PFSK-1 (cell line): Measurements from ENCODE around the gene PCDHGA12.

Experiments used
- FOXP2 ChIP-seq: optimal IDR thresholded peaks from 2 replicates; pipeline ENCODE3; 2011; ENCODE audit warnings: borderline replicate concordance, control low read depth, inconsistent platforms; ENCODE audit not compliant: insufficient read depth; ENCODE audit errors: extremely low read length, extremely low read depth
- POLR2AphosphoS5 ChIP-seq: IDR thresholded peaks from 2 replicates; pipeline ENCODE4 v1.6.1; 2012; ENCODE audit warnings: low read depth, mild to moderate bottlenecking, control low read depth, low read length, moderate library complexity
- REST ChIP-seq, 2 experiments: IDR thresholded peaks; 2 replicates each; pipeline versions ENCODE4 v1.6.1 to v1.8.0; 2011 to 2012; ENCODE audit warnings: low read depth in 2 of 2, low read length in 2 of 2, control low read depth in 1 of 2, inconsistent platforms in 1 of 2, mild to moderate bottlenecking in 1 of 2, moderate library complexity in 1 of 2; ENCODE audit not compliant: insufficient read depth in 1 of 2
- SIN3A ChIP-seq: IDR thresholded peaks from 2 replicates; pipeline ENCODE4 v1.6.1; 2012; ENCODE audit warnings: mild to moderate bottlenecking, low read length, moderate library complexity, borderline replicate concordance; ENCODE audit not compliant: insufficient read depth
- TAF1 ChIP-seq: IDR thresholded peaks from 2 replicates; pipeline ENCODE4 v1.6.1; 2012; ENCODE audit warnings: low read length, control low read depth, borderline replicate concordance; ENCODE audit not compliant: insufficient read depth

GRCh38 chr5:141430332-141431113, at the start of gene PCDHGA12:
- TF ChIP-seq POLR2AphosphoS5 (no peak), REST (IDR thresholded peaks at IDR 0.05; ENCODE audit: insufficient read depth in 1 of 2, low read depth in 2 of 2, low read length in 2 of 2) (no peak), TAF1 (no peak), SIN3A (no peak), FOXP2 (no peak)
